Lower leg skin (tissue), 3 donors: ENCODE measurements around the gene EMC8.

Experiments used
- POLR2A ChIP-seq, 2 donors: fragments of 450-650 bp; IDR thresholded peaks; one replicate each; pipeline ENCODE4 v1.6.1; 2016 to 2017; ENCODE audit warnings: antibody characterized with exemption in 2 of 2, mild to moderate bottlenecking in 1 of 2, moderate library complexity in 1 of 2
- TF ChIP-seq, protein P1 (sequence below), 3 donors: fragments of 450-650 bp; IDR thresholded peaks; one replicate each; pipeline ENCODE4 v1.5.1; 2016; ENCODE audit warnings: antibody characterized with exemption in 3 of 3, mild to moderate bottlenecking in 3 of 3, moderate library complexity in 2 of 3

DNA sequence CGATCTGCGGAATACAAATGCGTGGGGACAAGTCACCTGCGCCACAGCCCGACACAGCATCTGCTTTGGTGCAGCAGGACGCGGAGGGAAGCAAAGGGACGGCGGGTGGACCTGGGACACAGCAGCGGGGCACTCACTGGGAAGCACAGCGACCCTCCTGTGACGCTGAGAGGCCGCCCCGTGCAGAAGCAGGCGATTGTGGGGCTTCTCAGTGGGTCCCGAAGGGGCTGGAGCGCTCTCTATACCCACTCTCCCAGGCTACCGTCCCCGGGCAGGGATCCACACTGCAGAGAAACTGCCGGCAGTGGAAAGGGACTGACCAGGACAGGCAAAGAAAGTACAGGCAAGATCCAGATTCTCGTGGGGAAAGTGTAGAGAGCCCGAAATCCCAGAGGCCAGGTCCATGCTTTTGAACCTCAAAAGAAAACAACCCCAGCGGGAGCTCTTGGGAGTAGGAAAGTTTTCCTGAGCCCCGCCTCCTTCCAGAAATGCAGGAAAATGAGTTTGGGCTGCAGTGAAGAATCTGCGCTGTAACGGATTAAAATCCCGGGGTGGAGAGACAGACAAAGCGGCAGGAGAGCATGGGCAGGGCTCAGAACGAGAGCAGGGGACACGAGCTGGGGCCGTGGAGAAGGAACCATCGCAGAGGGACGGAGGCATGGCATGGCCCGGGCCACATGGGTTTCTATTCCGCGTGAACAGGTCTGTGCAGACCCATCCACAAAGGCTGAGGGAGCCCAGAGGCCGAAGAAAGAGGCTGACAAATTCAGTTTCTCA, 12.9 kb upstream of the EMC8 start:
- TF ChIP-seq, protein P1, sequence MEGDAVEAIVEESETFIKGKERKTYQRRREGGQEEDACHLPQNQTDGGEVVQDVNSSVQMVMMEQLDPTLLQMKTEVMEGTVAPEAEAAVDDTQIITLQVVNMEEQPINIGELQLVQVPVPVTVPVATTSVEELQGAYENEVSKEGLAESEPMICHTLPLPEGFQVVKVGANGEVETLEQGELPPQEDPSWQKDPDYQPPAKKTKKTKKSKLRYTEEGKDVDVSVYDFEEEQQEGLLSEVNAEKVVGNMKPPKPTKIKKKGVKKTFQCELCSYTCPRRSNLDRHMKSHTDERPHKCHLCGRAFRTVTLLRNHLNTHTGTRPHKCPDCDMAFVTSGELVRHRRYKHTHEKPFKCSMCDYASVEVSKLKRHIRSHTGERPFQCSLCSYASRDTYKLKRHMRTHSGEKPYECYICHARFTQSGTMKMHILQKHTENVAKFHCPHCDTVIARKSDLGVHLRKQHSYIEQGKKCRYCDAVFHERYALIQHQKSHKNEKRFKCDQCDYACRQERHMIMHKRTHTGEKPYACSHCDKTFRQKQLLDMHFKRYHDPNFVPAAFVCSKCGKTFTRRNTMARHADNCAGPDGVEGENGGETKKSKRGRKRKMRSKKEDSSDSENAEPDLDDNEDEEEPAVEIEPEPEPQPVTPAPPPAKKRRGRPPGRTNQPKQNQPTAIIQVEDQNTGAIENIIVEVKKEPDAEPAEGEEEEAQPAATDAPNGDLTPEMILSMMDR (IDR thresholded peaks at IDR 0.05) = no peak
- TF ChIP-seq POLR2A (IDR thresholded peaks at IDR 0.05) = no peak
